SK-N-SH (cell line): ENCODE results near the gene GASK1A. TPM values are rescaled to one million over a fixed set of nuclear protein-coding genes. Genes with fewer than 3 reads are reported as not detected.

ENCODE experiments used
- CTCF ChIA-PET: fragments of 300-600, 350-600 bp; formaldehyde crosslinking; extraction: SDS; loops from one replicate; lab custom pipeline; 2021; lab: Yijun Ruan, JAX
- POLR2A ChIA-PET: fragments of 350-600 bp; sonication (Branson Sonifier 250); formaldehyde crosslinking; extraction: SDS; loops from one replicate; lab custom pipeline; 2020; ENCODE audit warnings: antibody characterized with exemption, inconsistent platforms; lab: Yijun Ruan, JAX
- DNase-seq: peaks from one replicate; pipeline ENCODE4 v3.0.0; 2012
- H2AFZ ChIP-seq: fragments of 200-600 bp; sonication (generic); 2 replicates; pipeline ENCODE4 v1.8.1; 2016; ENCODE audit warnings: antibody characterized with exemption, mild to moderate bottlenecking, low read depth
- H3F3A ChIP-seq: fragments of 200-600 bp; sonication (generic); replicated peaks from 2 replicates; pipeline ENCODE3; 2016; ENCODE audit warnings: antibody characterized with exemption, mild to moderate bottlenecking; ENCODE audit not compliant: insufficient read depth
- H3K27ac ChIP-seq, 2 experiments: fragments of 200-500 bp in 1 of 2; fragments of 200-600 bp in 1 of 2; sonication (Bioruptor generic) in 1 of 2; sonication (generic), shearing (Covaris generic) in 1 of 2; 2 replicates each; pipeline versions ENCODE4 v1.5.1 to v1.6.1; 2014 to 2016; ENCODE audit warnings: low read depth in 2 of 2, inconsistent platforms in 1 of 2, low read length in 1 of 2, mild to moderate bottlenecking in 1 of 2, mixed read lengths in 1 of 2
- H3K27me3 ChIP-seq: fragments of 200-600 bp; sonication (generic), shearing (Covaris generic); 2 replicates; pipeline ENCODE4 v1.6.1; 2016; ENCODE audit warnings: mixed run types; ENCODE audit not compliant: insufficient read depth
- H3K36me3 ChIP-seq, 2 experiments: fragments of 200-500 bp in 1 of 2; fragments of 200-600 bp in 1 of 2; sonication (Bioruptor generic) in 1 of 2; sonication (generic) in 1 of 2; replicated peaks in 1 of 2; 2 replicates each; pipeline versions ENCODE3 to v1.5.1; 2014 to 2016; ENCODE audit warnings: low read length in 1 of 2, mild to moderate bottlenecking in 1 of 2; ENCODE audit not compliant: insufficient read depth in 2 of 2, control insufficient read depth in 1 of 2
- H3K4me1 ChIP-seq, 2 experiments: fragments of 200-500 bp in 1 of 2; fragments of 200-600 bp in 1 of 2; sonication (Bioruptor generic) in 1 of 2; sonication (generic), shearing (Covaris generic) in 1 of 2; 2 replicates each; pipeline versions ENCODE4 v1.5.1 to v1.6.1; 2014 to 2016; ENCODE audit warnings: low read depth in 1 of 2, low read length in 1 of 2, mixed run types in 1 of 2; ENCODE audit not compliant: insufficient read depth in 2 of 2, control insufficient read depth in 1 of 2
- H3K4me2 ChIP-seq: fragments of 200-600 bp; sonication (generic), shearing (Covaris generic); 2 replicates; pipeline ENCODE4 v1.6.1; 2017; ENCODE audit warnings: mixed run types
- H3K4me3 ChIP-seq, 2 experiments: fragments of 200-500 bp in 1 of 2; fragments of 200-600 bp in 1 of 2; sonication (Bioruptor generic) in 1 of 2; sonication (generic), shearing (Covaris generic) in 1 of 2; 2 replicates each; pipeline versions ENCODE4 v1.5.1 to v1.8.1; 2014 to 2016; ENCODE audit warnings: low read depth in 2 of 2, inconsistent platforms in 1 of 2, low read length in 1 of 2, mild to moderate bottlenecking in 1 of 2, mixed read lengths in 1 of 2, moderate library complexity in 1 of 2
- H3K79me2 ChIP-seq: fragments of 200-600 bp; sonication (generic); 2 replicates; pipeline ENCODE4 v1.8.1; 2017; ENCODE audit warnings: mild to moderate bottlenecking; ENCODE audit not compliant: insufficient read depth
- H3K9ac ChIP-seq: fragments of 200-600 bp; sonication (generic); 2 replicates; pipeline ENCODE4 v1.6.1; 2017; ENCODE audit warnings: mixed run types
- H3K9me2 ChIP-seq: fragments of 200-600 bp; sonication (generic); 2 replicates; pipeline ENCODE4 v1.6.1; 2017; ENCODE audit warnings: mixed run types
- H3K9me3 ChIP-seq: fragments of 200-600 bp; sonication (generic); 2 replicates; pipeline ENCODE4 v1.6.1; 2017; ENCODE audit warnings: mixed run types, mild to moderate bottlenecking, moderate library complexity
- H4K20me1 ChIP-seq: fragments of 200-600 bp; sonication (generic); 2 replicates; pipeline ENCODE4 v1.6.1; 2017; ENCODE audit warnings: mild to moderate bottlenecking, mixed run types; ENCODE audit not compliant: insufficient read depth
- CTCF ChIP-seq: fragments of 200-600 bp; sonication (generic); IDR thresholded peaks from 2 replicates; pipeline ENCODE4 v1.6.1; 2017; ENCODE audit warnings: antibody characterized with exemption, mild to moderate bottlenecking, moderate library complexity
- EZH2phosphoT487 ChIP-seq: fragments of 200-600 bp; sonication (generic); IDR thresholded peaks from 2 replicates; pipeline ENCODE4 v1.6.1; 2017; ENCODE audit warnings: low read depth, mixed run types, mild to moderate bottlenecking, antibody characterized with exemption, moderate library complexity, borderline replicate concordance
- FOSL2 ChIP-seq: IDR thresholded peaks from 2 replicates; pipeline ENCODE4 v1.4.0; 2012; ENCODE audit warnings: low read depth, mild to moderate bottlenecking, moderate library complexity, borderline replicate concordance
- FOXJ3 ChIP-seq: sonication (generic); formaldehyde crosslinking; IDR thresholded peaks from 2 replicates; pipeline ENCODE4 v1.5.1; 2020; ENCODE audit warnings: mild to moderate bottlenecking, missing genetic modification reagents
- GABPA ChIP-seq: IDR thresholded peaks from 2 replicates; pipeline ENCODE4 v1.4.0; 2012; ENCODE audit warnings: low read depth, mild to moderate bottlenecking
- RAD21 ChIP-seq: IDR thresholded peaks from 2 replicates; pipeline ENCODE4 v1.6.1; 2012; ENCODE audit warnings: mild to moderate bottlenecking, low read length
- SMC3 ChIP-seq: IDR thresholded peaks from 2 replicates; pipeline ENCODE4 v1.6.1; 2012; ENCODE audit warnings: low read depth, low read length, improper control_type of control experiment
- TCF12 ChIP-seq: IDR thresholded peaks from 2 replicates; pipeline ENCODE4 v1.4.0; 2012
- WGBS: methylation state at CpG from one replicate; pipeline ENCODE4 v1.1.6; 2017; ENCODE audit warnings: low lambda C conversion rate; 5-methylcytosine and 5-hydroxymethylcytosine counted together
- polyA plus RNA-seq, 3 experiments: library from polyadenylated mRNA; depleted of rRNA; stranded (reverse); fragments of >200 nt; gene quantifications; 2 replicates each; pipeline ENCODE4 v1.2.3, GENCODE V29; 2012
- TF ChIP-seq, protein P1 (sequence below): fragments of 150-350 bp; IDR thresholded peaks from 2 replicates; pipeline ENCODE4 v1.6.1; 2016; ENCODE audit warnings: mild to moderate bottlenecking, low read depth, low read length

Gene GASK1A
- polyA plus RNA-seq, 1 of the 3 experiments (the other 2 are of a cell fraction), result not detected

DNA sequence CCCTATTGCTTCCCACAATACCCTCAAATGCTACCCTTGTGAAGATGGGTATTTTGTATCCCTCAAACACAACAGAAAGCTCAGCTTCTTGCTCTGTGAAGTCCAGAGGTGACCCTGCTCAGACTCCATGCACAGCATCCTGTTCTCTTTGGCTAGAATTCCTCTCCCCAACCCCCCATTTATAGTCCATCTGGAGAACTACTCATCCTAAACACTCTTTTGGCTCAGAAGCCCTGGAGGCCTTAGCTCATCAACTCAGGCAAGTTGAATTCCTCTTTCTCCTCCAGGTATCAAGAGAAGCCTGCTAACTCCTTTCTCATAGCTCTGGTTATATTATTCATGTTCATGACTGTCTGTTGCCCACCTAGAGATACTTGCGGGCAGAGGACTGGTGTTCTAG is 18.3 kb upstream of the GASK1A start:
- 40% methylated on average over 1 of the region's 1 CpG for WGBS
- no peak for DNase-seq
- no peaks in the 10 kb centered on the region for H3F3A ChIP-seq
- ChIA-PET POLR2A (no interaction called here), CTCF (interaction anchor here (0.8 to 4.8 kb wide), 24 partner anchors 10 to 583 kb away, joined by 3 to 53 read pairs (median 9); partner anchors contain the start of genes GASK1A and SNRK)
- H3K27me3 ChIP-seq, result no peaks in the 10 kb centered on the region
- no peak overlapping the region for H3K27ac ChIP-seq
- no peaks in the 10 kb centered on the region for H3K9me3 ChIP-seq
- H3K36me3 ChIP-seq, result no peaks in the 10 kb centered on the region
- no peaks in the 10 kb centered on the region for H3K79me2 ChIP-seq
- H3K9me2 ChIP-seq, result no peaks in the 10 kb centered on the region
- H2AFZ ChIP-seq, result no peak overlapping the region
- H3K4me2 ChIP-seq, result no peak overlapping the region
- H3K4me1 ChIP-seq, result no peaks in the 10 kb centered on the region
- H3K4me3 ChIP-seq, result no peak overlapping the region
- H3K9ac ChIP-seq, result no peak overlapping the region
- no peak for TF ChIP-seq EZH2phosphoT487
- no peak for TF ChIP-seq TCF12
- no peak for TF ChIP-seq RAD21
- TF ChIP-seq, all 33 proteins: peak for 0
- H4K20me1 ChIP-seq, result no peaks in the 10 kb centered on the region

- Histone ChIP-seq H4K20me1 (no peaks in the 10 kb centered on the region), H3K36me3 (no peaks in the 10 kb centered on the region), H3K9me3 (no peaks in the 10 kb centered on the region), H2AFZ (no peak overlapping the region), H3K79me2 (no peaks in the 10 kb centered on the region), H3K27me3 (no peaks in the 10 kb centered on the region), H3K4me2 (no peak overlapping the region), H3K4me3 (no peak overlapping the region), H3K27ac (no peak overlapping the region), H3K4me1 (no peaks in the 10 kb centered on the region), H3K9me2 (no peaks in the 10 kb centered on the region), H3F3A (no peaks in the 10 kb centered on the region), H3K9ac (no peak overlapping the region)
- TF ChIP-seq SMC3 (peak; percentile 67; the same call in 1 of the 2 replicates), FOSL2 (no peak), CTCF (peak; percentile 69), GABPA (no peak), RAD21 (peak; percentile 88), FOXJ3 (CRISPR knock-in tag) (no peak)
- TF ChIP-seq, protein P1, sequence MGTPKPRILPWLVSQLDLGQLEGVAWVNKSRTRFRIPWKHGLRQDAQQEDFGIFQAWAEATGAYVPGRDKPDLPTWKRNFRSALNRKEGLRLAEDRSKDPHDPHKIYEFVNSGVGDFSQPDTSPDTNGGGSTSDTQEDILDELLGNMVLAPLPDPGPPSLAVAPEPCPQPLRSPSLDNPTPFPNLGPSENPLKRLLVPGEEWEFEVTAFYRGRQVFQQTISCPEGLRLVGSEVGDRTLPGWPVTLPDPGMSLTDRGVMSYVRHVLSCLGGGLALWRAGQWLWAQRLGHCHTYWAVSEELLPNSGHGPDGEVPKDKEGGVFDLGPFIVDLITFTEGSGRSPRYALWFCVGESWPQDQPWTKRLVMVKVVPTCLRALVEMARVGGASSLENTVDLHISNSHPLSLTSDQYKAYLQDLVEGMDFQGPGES, result no peak
- peak; percentile 65 for DNase-seq
- POLR2A ChIA-PET, result no interaction called here
- CTCF ChIA-PET, result interaction anchor here (0.6 to 4.8 kb wide), 81 partner anchors 9 to 1277 kb away, joined by 3 to 53 read pairs (median 4); partner anchors contain the start of genes GASK1A, POMGNT2 and SNRK
- WGBS, result 2% methylated on average over 4 of the region's 4 CpGs
Measured at GRCh38 chr3:42961633-42962032, 17.5 kb upstream of the GASK1A start.
